ENCODE results near the gene PROS1.

PROS1 gene

DNA sequence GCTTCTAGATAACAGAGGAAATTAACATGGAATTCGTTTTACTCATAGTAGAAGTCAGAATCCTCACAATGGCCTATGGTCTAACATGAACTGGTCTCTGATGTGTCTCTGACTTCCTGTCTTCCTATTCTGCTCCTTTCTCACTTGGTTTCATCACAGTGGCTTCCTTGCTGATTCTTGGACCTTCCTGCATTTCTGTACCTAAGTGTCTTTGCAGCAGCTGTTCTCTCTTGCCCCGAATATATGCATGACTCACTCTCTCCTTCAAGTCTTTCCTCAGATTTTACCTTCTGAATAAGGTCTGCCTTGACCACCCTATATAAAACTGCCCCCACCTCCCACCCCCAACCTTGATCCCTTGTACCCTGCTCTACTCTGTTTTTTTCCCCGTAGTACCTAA lies 20.4 kb upstream of the PROS1 start:
- no peak for TF ChIP-seq FOXP2 (optimal IDR thresholded peaks at IDR 0.05; ENCODE audit: borderline replicate concordance, extremely low read depth, extremely low read length, insufficient read depth)
- no peak for TF ChIP-seq SIN3A (IDR thresholded peaks at IDR 0.05; ENCODE audit: borderline replicate concordance, insufficient read depth, low read length)
- no peak for TF ChIP-seq TAF1 (IDR thresholded peaks at IDR 0.05; ENCODE audit: borderline replicate concordance, insufficient read depth, low read length)
- TF ChIP-seq, protein P1, sequence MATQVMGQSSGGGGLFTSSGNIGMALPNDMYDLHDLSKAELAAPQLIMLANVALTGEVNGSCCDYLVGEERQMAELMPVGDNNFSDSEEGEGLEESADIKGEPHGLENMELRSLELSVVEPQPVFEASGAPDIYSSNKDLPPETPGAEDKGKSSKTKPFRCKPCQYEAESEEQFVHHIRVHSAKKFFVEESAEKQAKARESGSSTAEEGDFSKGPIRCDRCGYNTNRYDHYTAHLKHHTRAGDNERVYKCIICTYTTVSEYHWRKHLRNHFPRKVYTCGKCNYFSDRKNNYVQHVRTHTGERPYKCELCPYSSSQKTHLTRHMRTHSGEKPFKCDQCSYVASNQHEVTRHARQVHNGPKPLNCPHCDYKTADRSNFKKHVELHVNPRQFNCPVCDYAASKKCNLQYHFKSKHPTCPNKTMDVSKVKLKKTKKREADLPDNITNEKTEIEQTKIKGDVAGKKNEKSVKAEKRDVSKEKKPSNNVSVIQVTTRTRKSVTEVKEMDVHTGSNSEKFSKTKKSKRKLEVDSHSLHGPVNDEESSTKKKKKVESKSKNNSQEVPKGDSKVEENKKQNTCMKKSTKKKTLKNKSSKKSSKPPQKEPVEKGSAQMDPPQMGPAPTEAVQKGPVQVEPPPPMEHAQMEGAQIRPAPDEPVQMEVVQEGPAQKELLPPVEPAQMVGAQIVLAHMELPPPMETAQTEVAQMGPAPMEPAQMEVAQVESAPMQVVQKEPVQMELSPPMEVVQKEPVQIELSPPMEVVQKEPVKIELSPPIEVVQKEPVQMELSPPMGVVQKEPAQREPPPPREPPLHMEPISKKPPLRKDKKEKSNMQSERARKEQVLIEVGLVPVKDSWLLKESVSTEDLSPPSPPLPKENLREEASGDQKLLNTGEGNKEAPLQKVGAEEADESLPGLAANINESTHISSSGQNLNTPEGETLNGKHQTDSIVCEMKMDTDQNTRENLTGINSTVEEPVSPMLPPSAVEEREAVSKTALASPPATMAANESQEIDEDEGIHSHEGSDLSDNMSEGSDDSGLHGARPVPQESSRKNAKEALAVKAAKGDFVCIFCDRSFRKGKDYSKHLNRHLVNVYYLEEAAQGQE (IDR thresholded peaks at IDR 0.05; ENCODE audit: insufficient read depth in 1 of 2, low read depth in 2 of 2, low read length in 2 of 2): no peak
- TF ChIP-seq POLR2AphosphoS5 (IDR thresholded peaks at IDR 0.05; ENCODE audit: low read depth, low read length): no peak

DNA sequence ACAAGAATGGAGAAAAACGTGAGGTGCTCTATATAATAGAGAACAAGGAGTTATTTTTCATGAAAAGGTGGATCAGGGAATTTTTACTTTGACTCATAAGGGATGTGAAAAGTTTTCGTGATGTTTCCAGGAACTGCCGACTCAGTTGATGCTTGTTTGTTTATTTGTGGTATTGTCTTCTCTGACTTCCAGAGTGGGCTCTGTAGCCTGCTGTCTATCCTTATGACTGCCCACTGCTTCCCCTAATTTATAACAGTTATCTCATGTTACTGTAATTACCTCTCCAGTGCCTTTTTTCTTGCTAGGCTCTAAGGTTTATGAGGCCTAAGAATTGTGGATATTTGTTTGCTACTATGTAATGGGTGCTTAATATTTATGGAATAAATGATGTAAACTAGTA lies 18.5 kb upstream of the PROS1 start:
- TF ChIP-seq TAF1 (IDR thresholded peaks at IDR 0.05; ENCODE audit: borderline replicate concordance, insufficient read depth, low read length): no peak
- TF ChIP-seq, protein P1 (IDR thresholded peaks at IDR 0.05; ENCODE audit: insufficient read depth in 1 of 2, low read depth in 2 of 2, low read length in 2 of 2): no peak
- TF ChIP-seq POLR2AphosphoS5 (IDR thresholded peaks at IDR 0.05; ENCODE audit: low read depth, low read length): no peak
- no peak for TF ChIP-seq FOXP2 (optimal IDR thresholded peaks at IDR 0.05; ENCODE audit: borderline replicate concordance, extremely low read depth, extremely low read length, insufficient read depth)
- no peak for TF ChIP-seq SIN3A (IDR thresholded peaks at IDR 0.05; ENCODE audit: borderline replicate concordance, insufficient read depth, low read length)

DNA sequence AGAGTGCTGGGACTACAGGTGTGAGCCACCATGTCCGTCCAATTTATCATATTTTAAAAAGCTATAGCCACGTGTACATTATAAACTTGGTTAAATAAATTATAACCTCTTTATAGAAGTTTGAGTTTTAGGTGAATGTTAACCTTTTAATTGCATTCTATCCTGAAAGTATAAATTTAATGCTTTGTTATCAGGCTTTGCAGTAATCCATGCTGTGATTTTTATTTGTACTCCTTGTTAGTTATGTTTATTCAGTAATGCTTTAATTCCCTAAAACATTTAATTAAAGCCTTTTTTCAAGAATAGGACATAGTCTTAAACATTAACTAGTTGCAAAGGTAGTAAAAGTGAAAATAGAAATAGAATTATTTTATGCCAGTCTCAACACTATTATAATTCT lies 17.9 kb upstream of the PROS1 start:
- no peak for TF ChIP-seq SIN3A (IDR thresholded peaks at IDR 0.05; ENCODE audit: borderline replicate concordance, insufficient read depth, low read length)
- TF ChIP-seq, protein P1 (IDR thresholded peaks at IDR 0.05; ENCODE audit: insufficient read depth in 1 of 2, low read depth in 2 of 2, low read length in 2 of 2): no peak
- TF ChIP-seq FOXP2 (optimal IDR thresholded peaks at IDR 0.05; ENCODE audit: borderline replicate concordance, extremely low read depth, extremely low read length, insufficient read depth): no peak
- TF ChIP-seq TAF1 (IDR thresholded peaks at IDR 0.05; ENCODE audit: borderline replicate concordance, insufficient read depth, low read length): no peak
- no peak for TF ChIP-seq POLR2AphosphoS5 (IDR thresholded peaks at IDR 0.05; ENCODE audit: low read depth, low read length)

DNA sequence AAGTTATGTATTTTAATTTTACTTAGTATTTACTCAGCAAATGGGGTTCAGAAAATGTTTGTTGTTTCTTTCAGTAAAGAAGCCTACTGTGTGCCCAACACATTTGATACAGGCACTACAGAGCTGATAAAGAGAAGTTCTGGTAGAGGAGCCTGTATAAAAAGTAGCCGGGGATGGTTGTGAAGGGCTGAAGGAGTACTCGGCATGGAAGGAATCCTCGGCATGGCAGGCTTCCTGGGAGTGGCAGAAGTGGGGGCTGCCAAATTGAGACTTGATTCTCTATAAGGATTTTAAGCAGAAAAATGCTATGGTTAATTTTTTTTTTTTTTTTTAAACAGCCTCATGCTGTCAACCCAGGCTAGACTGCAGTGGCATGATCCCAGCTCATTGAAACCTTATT lies 15.5 kb upstream of the PROS1 start:
- TF ChIP-seq, protein P1 (IDR thresholded peaks at IDR 0.05; ENCODE audit: insufficient read depth in 1 of 2, low read depth in 2 of 2, low read length in 2 of 2): no peak
- TF ChIP-seq POLR2AphosphoS5 (IDR thresholded peaks at IDR 0.05; ENCODE audit: low read depth, low read length): no peak
- no peak for TF ChIP-seq FOXP2 (optimal IDR thresholded peaks at IDR 0.05; ENCODE audit: borderline replicate concordance, extremely low read depth, extremely low read length, insufficient read depth)
- TF ChIP-seq TAF1 (IDR thresholded peaks at IDR 0.05; ENCODE audit: borderline replicate concordance, insufficient read depth, low read length): no peak
- no peak for TF ChIP-seq SIN3A (IDR thresholded peaks at IDR 0.05; ENCODE audit: borderline replicate concordance, insufficient read depth, low read length)

DNA sequence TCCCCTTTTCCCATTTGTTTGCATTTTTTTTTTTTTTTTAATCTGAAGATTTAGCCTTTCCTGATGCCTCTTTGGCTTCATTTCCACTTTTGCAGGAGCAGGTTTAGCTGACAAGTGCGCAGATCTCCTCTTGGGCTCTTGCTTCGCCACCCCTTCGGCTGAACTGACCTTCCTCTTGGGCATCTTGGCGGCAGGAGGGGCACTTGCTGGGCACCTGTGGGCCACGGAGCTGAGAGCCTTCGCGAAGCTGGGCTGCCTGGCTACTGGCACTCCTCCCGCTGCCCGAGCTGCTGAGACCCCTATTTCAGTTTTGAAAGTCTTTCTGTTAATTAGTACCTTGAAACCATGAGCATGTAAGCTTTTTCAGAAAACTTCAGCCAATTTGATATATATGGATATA lies 15.1 kb upstream of the PROS1 start:
- TF ChIP-seq, protein P1 (IDR thresholded peaks at IDR 0.05; ENCODE audit: insufficient read depth in 1 of 2, low read depth in 2 of 2, low read length in 2 of 2): no peak
- TF ChIP-seq SIN3A (IDR thresholded peaks at IDR 0.05; ENCODE audit: borderline replicate concordance, insufficient read depth, low read length): no peak
- TF ChIP-seq POLR2AphosphoS5 (IDR thresholded peaks at IDR 0.05; ENCODE audit: low read depth, low read length): no peak
- TF ChIP-seq FOXP2 (optimal IDR thresholded peaks at IDR 0.05; ENCODE audit: borderline replicate concordance, extremely low read depth, extremely low read length, insufficient read depth): no peak
- no peak for TF ChIP-seq TAF1 (IDR thresholded peaks at IDR 0.05; ENCODE audit: borderline replicate concordance, insufficient read depth, low read length)
